ENCODE data around the gene GRID2. TPM values are rescaled to one million over a fixed set of nuclear protein-coding genes. Genes with fewer than 3 reads are reported as not detected.

GRID2 gene
- total RNA-seq, 3 donors from 2014 or later: 0.44 TPM; not detected in 2

DNA sequence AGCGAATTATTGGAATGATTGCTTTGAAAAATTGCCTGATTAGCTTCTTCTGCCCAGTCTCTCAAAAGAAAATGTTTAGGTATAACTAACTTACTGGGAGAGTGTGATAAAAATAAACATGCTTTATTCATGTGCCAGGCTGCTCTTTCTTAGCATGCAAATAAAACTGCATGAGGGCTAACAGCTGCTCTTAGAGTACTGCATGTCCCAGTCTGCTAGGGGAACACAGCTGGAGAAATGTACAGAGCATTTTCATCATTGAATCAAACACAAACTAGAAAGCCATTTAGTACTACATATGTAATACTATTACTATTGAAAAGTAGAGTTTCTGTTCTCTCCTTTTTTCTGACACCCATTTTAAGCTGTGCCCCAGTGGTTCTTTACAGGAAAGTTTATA, 726.0 kb downstream of the GRID2 start:
- Histone ChIP-seq H3K4me1 (ENCODE audit: low read depth) (no peaks in the 10 kb centered on the region), H3K4me3 (no peak overlapping the region), H3K36me3 (ENCODE audit: low read depth) (no peaks in the 10 kb centered on the region), H3K9me3 (no peaks in the 10 kb centered on the region)
- intact Hi-C loops (cut with DNase I, micrococcal nuclease): no loop called here
- DNase-seq (no peak), ATAC-seq (no peak)
- TF ChIP-seq, protein P1, sequence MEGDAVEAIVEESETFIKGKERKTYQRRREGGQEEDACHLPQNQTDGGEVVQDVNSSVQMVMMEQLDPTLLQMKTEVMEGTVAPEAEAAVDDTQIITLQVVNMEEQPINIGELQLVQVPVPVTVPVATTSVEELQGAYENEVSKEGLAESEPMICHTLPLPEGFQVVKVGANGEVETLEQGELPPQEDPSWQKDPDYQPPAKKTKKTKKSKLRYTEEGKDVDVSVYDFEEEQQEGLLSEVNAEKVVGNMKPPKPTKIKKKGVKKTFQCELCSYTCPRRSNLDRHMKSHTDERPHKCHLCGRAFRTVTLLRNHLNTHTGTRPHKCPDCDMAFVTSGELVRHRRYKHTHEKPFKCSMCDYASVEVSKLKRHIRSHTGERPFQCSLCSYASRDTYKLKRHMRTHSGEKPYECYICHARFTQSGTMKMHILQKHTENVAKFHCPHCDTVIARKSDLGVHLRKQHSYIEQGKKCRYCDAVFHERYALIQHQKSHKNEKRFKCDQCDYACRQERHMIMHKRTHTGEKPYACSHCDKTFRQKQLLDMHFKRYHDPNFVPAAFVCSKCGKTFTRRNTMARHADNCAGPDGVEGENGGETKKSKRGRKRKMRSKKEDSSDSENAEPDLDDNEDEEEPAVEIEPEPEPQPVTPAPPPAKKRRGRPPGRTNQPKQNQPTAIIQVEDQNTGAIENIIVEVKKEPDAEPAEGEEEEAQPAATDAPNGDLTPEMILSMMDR (IDR thresholded peaks at IDR 0.05): no peak

DNA sequence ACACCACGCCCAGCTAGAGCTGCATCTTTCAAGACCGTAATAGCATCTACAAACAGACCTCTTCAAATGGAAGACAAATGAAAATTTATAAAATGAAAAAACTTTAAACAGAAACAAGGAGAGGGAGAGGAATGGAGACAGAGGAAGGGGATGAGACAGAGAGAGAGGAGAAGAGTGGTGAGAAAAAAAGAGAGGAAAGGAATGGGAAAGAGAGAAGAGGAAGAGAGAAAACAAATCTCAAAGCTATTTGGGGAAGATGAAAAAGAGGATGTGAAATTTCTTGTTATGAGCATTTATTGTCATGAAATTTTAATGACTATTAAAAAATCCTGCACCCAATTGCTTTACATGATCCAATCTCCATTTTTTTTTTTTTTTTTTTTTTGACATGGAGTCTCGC, 726.9 kb downstream of the GRID2 start:
- intact Hi-C loops (cut with DNase I, micrococcal nuclease): no loop called here
- no peaks in the 10 kb centered on the region for H3K9me3 ChIP-seq
- H3K4me1 ChIP-seq (ENCODE audit: low read depth): no peaks in the 10 kb centered on the region
- DNase-seq (no peak), ATAC-seq (no peak)
- H3K36me3 ChIP-seq (ENCODE audit: low read depth): no peaks in the 10 kb centered on the region
- TF ChIP-seq, protein P1 (IDR thresholded peaks at IDR 0.05): no peak
- no peak overlapping the region for H3K4me3 ChIP-seq

DNA sequence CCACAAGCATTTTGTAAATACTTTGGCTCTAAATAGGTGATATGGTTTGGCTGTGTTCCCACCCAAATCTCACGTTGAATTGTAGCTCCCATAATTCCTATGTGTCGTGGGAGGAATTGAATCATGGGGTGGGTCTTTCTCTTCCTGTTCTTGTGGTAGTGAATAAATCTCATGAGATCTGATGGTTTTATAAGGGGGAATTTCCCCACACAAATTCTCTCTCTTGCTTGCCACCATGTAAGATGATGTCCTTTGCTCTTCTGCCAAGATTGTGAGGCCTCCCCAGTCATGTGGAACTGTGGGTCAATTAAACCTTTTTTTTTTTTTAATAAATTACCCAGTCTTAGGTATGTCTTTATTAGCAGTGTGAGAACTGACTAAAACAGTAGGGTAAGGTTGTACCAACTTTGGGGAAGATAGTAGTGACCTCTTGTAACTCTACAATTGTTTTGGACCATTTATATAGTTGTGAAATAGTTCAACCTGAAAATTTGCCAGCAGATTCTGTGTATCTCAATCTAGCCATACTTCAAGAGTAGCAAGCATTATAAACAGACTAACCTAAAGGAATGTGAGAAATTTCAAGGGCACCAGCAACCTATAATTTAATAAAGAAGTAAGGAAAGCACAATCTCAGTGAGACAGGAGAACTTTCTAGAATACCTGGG, 727.8 kb downstream of the GRID2 start:
- H3K4me1 ChIP-seq (ENCODE audit: low read depth): no peaks in the 10 kb centered on the region
- TF ChIP-seq, protein P1 (IDR thresholded peaks at IDR 0.05): no peak
- intact Hi-C loops (cut with DNase I, micrococcal nuclease): no loop called here
- no peaks in the 10 kb centered on the region for H3K9me3 ChIP-seq
- H3K36me3 ChIP-seq (ENCODE audit: low read depth): no peaks in the 10 kb centered on the region
- ATAC-seq (no peak), DNase-seq (no peak)
- H3K4me3 ChIP-seq: no peak overlapping the region

DNA sequence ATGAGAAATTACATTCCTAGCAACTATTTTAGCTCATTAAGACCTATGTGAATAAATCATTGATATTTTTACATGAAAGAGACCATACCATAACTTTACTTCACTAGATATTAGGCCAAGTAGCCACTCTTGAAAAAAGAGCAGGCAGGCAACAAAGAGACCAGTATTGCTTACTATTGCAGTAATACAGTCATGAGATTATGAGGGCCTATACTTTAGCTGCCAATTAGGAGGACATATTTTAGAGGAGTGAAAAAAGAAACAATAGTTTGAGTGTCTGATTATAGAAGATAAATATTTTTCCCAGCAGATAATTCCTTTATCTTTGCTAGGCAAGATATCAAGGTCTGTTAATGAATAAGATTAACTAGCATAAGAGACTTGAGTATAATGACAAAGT, 739.0 kb downstream of the GRID2 start:
- no peaks in the 10 kb centered on the region for H3K9me3 ChIP-seq
- ATAC-seq: no peak
- H3K4me3 ChIP-seq: no peak overlapping the region
- intact Hi-C loops (cut with DNase I, micrococcal nuclease): no loop called here
- H3K4me1 ChIP-seq (ENCODE audit: low read depth): no peaks in the 10 kb centered on the region
- DNase-seq: no peak
- TF ChIP-seq, protein P1 (IDR thresholded peaks at IDR 0.05): no peak
- H3K36me3 ChIP-seq (ENCODE audit: low read depth): no peaks in the 10 kb centered on the region

DNA sequence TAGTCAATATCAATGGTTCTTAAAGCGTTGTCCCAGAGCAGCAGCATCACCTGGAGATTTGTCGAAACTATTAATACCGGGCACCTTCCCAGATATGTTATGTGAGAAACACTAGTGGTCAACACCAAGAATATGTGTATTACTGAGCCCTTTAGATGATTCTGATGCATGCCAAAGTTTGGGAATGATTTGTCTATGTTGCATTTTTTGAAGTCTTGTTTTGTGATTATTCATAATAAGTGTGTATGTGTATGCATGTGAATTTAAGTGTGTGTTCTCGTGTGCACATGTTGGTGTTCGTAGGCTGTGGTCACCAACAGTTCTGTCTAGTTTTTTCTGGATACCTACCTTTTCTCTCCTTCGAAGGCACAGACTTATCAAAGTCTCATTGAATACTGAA, 749.4 kb downstream of the GRID2 start:
- TF ChIP-seq, protein P1 (IDR thresholded peaks at IDR 0.05): no peak
- ATAC-seq: no peak

DNA sequence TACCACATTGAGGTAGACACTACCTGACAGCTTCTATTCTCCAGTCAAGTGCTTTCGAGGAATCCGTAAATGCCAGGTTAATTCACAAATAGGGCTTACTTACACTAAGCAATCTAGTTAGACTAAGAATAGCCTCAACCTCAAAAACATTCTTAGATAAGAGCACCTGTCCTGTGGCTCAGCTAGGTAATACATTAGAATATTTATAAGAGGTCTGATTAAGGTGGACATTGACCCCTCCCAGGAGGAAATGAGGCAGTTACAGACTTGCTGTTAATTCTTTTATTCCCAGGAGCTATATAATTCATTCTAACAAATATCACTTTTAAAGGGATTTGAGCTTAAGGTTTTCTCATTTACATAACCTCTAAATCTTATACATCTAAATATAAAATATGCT, 758.1 kb downstream of the GRID2 start:
- Histone ChIP-seq H3K36me3 (ENCODE audit: low read depth) (no peaks in the 10 kb centered on the region), H3K9me3 (no peaks in the 10 kb centered on the region), H3K4me1 (ENCODE audit: low read depth) (no peaks in the 10 kb centered on the region), H3K4me3 (no peak overlapping the region)
- ATAC-seq: no peak
- TF ChIP-seq, protein P1 (IDR thresholded peaks at IDR 0.05): no peak
- DNase-seq: no peak
- intact Hi-C loops (cut with DNase I, micrococcal nuclease): no loop called here

More for the DNA sequence above, 749.4 kb downstream of the GRID2 start:
- H3K4me1 ChIP-seq (ENCODE audit: low read depth): no peaks in the 10 kb centered on the region
- H3K4me3 ChIP-seq: no peak overlapping the region
- no peaks in the 10 kb centered on the region for H3K36me3 ChIP-seq (ENCODE audit: low read depth)
- intact Hi-C loops (cut with DNase I, micrococcal nuclease): no loop called here
- no peaks in the 10 kb centered on the region for H3K9me3 ChIP-seq
- DNase-seq: no peak

Measured in mucosa of descending colon (tissue), 3 donors.